Adipose tissue (tissue), 3 donors: ENCODE measurements around the gene PRPF40A. TPM values are rescaled to one million over a fixed set of nuclear protein-coding genes. Genes with fewer than 3 reads are reported as not detected.

Source experiments
- H3K27ac ChIP-seq: one replicate; pipeline ENCODE4 v1.5.1; 2013; ENCODE audit warnings: low read depth, low read length
- WGBS, 3 donors: extraction: QIAGEN DNeasy Blood & Tissue Kit; methylation state at CpG; one replicate each; pipeline ENCODE4 v1.1.7; 2013; 5-methylcytosine and 5-hydroxymethylcytosine counted together
- polyA plus RNA-seq, 3 donors: library from polyadenylated mRNA; stranded (reverse); fragments of 200-250 nt; gene quantifications; one replicate each; pipeline ENCODE4 v1.2.3, GENCODE V29; 2013
- donor health status: healthy with polysubstance abuse.
- donor health status: Bipolar disorder and iron deficiency.
- donor health status: healthy.

Gene PRPF40A
- polyA plus RNA-seq, 3 donors, result 16.8 to 26.1 (median 18.1) TPM

DNA sequence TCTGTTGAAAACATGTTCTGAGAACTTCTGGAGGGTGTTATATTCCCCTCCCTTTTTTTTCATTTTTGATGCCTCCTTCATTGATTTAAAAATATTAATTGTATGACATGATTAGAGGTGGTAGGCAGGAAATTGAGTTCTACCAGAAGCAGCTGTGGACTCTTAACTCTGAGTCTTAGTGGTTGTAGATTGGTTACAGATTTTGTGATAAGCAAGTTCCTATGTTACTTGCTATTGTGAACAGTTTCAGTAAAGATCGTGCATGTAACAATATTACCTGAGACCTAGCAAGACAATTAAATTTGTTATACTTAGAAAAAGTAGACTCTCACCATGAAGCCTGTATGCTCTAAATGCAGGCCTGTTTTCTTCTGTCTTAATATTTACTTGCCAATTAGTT, 88.1 kb downstream of the PRPF40A start:
- no peak overlapping the region for H3K27ac ChIP-seq
- WGBS, 3 donors, result 67 to 76% (median 70%) methylated on average over 1 of the region's 1 CpG

DNA sequence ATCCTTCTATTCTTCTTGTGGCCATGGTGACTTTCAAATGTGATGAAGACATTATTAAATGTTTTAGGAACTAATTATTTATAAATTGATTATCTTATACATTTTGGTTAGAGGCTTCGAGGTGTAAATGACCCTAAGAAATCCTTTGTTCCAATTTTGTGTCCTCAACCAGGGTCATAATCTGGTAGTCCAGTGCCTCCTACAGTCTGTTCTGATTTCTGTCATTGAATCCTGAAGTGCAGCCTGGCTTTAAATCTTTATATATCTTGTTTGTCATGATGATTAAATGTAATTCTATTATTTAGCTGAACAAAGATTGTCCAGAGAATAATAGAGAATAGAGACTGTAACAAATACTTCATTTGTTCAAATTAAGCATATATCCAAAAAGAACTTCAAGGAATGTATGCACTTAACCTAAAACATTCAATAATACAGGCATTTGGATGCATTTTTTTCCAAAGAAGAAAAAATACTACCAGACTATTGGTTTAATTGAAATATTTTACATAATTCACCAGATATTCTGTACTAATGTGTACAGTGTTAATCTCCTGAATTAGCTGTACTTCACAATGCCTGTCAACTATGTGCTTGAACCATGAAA, 89.8 kb downstream of the PRPF40A start:
- no peak overlapping the region for H3K27ac ChIP-seq
- WGBS, 3 donors, result 4 to 7% (median 4%) methylated on average over 1 of the region's 1 CpG

DNA sequence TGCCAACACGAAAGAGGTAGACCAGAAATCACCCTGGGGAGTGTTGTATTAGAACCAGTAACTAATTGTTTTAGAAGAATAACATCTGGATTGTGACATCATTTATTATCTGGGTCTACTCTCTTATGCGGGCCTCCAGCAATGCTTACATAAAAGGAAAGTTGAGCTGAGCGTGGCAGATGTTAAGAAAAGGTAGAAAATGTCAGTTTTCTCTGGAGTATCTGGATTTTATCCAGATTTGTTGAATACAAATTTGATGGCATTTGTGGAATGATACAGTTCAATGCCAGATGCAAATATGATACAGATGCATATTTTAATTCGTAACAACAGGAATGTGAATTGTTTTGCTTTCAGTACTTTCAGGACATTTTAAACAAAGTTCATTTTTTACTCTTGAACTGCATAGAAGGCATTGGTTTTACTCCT, 90.3 kb downstream of the PRPF40A start:
- WGBS, 3 donors, result 46 to 62% (median 56%) methylated on average over 4 of the region's 4 CpGs
- H3K27ac ChIP-seq, result no peak overlapping the region

DNA sequence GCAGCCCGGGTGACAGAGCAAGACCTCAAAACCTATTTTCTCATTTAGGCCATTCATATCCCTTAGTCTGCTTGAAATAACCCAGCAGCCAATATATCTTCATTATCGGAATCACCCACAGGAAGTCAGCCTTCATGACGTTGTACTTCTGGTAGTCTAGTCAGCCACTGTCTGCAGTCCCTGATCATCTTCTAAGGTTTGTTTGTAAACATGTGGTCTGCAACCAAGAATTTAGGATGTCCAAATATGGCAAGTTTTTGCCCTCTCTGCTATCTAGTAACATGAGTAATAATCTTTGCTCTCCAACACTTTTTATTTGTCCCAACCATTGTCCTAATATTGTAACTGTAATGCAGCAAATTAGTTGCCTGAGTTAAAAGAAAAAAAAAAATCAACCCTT, 92.5 kb downstream of the PRPF40A start:
- 72 to 81% (median 80%) methylated on average over 3 of the region's 3 CpGs for WGBS, 3 donors
- no peak overlapping the region for H3K27ac ChIP-seq

DNA sequence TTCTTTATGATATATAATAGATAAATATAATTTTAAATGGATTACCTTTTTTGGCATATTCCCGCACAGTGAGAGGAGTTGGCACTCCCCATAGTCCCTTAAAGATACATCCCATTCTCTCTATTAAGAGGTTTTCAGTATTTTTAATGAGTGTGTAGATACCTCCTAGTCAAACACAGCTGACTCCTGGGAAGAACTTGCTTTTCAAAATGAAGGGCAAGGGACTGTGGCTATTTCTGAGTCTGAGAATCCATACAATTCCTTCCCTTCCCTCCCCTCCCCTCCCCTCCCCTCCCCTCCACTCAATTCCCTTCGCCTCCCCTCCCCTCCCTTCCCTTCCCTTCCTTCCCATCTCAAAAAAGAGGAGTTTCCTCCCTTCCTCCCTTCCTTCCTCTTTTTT, 93.5 kb downstream of the PRPF40A start:
- WGBS, 3 donors, result 89 to 100% (median 97%) methylated on average over 1 of the region's 2 CpGs

DNA sequence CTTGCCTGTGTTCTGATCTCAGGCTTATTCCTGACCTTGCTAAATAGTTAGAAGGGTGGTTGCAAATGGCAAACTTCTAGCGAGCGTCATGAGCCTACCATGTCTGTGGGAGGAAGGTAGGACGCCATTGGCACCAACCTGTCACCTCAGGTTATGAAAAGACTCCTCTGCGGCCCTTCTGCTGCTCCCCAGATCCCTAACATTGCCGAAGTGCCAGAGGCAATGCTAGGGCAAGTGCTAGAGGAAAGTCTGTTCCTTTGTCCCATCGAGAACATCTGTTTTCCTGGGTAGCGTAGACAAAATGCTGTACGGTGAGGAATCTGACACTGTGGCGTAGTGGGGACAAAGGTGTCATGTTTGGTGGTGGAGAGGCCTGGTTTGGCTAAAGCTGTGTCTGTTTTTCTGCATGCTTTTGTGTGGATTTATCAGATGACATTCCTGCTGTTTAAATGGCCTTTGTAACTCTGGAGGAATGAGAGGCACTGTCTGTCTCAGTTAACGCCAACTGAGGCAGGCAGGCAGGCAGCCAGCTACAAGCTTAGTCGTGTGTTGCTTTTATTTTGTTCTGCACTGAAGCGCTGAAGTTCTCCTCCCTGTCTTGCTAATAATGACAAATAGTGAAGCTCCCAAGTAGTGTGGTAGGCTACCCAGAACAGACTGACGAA, 94.1 kb downstream of the PRPF40A start:
- WGBS, 3 donors, result 81 to 84% (median 82%) methylated on average over 13 of the region's 13 CpGs

More for the DNA sequence above, 93.5 kb downstream of the PRPF40A start:
- H3K27ac ChIP-seq, result no peak overlapping the region

DNA sequence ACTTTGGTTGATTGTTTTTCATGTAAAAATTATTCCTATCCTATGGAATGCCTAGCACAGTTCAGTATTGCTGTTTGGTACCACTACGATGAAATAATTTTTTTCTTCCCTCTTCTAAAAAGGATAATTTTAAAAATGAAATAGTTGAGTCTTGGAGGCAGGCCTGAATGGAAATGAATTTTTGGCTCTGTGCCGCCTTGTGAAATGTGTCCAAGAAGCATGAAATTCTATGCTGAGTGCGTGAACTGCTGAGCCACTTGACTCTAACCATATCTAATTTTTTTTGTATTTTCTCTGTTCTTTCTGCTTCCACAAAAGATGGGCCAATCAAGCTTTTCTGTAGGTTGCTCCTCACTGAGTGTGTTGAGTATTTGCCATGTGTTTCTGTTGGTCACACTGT, 95.0 kb downstream of the PRPF40A start:
- no peak overlapping the region for H3K27ac ChIP-seq
- 64 to 88% (median 69%) methylated on average over 3 of the region's 3 CpGs for WGBS, 3 donors

More for the DNA sequence above, 94.1 kb downstream of the PRPF40A start:
- no peak overlapping the region for H3K27ac ChIP-seq

DNA sequence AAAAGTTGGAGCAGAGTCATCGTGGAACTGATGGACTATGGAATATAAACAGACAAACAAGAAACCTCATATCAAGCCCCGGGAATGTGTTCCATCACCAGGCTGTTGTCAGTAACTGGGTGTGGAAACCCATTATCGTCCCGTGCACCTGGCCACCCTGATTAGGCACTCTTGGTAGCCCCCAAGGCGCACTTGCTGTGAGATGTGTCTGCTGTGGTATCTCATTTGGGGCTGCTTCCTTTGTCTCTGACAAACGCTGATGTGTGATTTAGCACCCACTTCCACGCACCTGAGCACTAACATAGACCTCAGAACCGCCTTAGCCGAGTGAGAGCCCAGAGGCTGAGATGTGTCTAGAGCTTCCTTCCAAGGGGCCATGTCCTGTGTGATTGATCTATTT, 96.3 kb downstream of the PRPF40A start:
- H3K27ac ChIP-seq, result no peak overlapping the region
- WGBS, 3 donors, result 91 to 94% (median 93%) methylated on average over 9 of the region's 9 CpGs

DNA sequence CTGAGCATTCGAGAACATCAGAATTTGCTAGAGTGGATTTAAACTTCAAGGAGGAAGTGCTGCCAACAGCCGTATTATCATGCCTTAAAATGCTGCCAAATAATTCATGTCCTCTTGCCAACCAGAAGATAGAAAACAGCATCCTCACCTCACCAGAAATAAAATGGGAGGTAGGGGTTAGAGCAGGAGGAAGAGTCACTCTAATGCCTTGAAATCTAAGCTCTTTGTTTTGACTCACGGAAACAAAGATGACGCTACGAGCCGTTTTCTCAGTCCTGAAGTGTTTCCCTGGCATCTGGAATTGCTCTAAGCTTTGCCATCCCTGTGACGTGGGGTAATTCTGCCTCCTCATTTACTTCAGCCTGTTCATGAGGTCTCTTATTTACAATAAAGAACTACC, 97.1 kb downstream of the PRPF40A start:
- 72 to 85% (median 82%) methylated on average over 7 of the region's 7 CpGs for WGBS, 3 donors
- no peak overlapping the region for H3K27ac ChIP-seq

DNA sequence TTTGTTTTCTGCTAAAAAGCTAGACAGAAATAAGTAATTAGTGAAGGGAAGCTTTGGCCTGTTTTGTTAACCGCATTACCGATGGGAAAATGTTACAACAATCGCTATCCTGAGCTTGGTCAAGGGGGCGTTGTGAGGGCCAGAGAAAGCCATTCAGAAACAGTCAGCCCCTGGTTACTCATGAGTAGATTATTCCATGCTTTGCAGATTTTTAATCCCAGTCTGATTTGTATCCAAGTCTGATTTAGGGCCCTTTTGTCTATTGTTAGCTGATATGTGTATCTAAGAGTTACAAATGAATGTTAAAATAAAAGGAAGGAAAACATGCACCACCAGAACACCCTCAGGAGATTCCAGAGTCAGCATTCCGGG, 99.1 kb downstream of the PRPF40A start:
- no peak overlapping the region for H3K27ac ChIP-seq
- 87 to 93% (median 89%) methylated on average over 5 of the region's 5 CpGs for WGBS, 3 donors

DNA sequence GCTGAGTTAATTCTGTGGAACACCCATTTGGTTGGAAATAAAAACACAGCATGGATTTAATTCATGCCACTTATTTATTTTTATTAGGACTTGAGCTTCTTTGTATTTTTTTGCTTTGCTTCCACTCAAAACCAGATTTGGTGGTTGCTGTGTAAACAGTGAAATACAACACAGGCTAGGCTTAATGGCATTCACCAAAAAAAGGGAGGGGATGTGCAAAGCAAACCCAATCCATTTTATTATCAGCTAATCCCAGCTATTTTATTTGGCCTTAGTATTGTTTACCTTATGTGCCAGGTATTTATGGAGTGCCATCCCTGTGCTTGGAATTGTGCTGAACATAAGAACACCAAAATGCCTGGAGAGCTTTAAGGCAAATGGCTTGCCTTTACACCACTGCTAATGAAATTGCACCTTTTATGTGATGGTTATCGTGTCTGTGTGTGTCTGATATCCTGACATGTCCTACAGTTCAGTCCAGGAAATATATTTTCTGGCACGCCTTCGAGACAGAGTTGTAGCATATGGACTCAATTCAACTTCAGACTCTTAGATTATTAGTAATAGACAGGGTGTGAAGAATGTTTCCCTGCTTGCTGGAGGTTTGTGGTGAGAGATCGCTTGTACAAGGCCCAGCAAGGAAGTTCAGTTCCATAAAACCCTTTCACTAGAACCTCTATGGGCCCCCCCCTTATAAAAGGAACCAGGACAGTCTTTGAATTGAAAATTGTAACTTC, 99.6 kb downstream of the PRPF40A start:
- WGBS, 3 donors, result 88 to 95% (median 93%) methylated on average over 4 of the region's 4 CpGs

DNA sequence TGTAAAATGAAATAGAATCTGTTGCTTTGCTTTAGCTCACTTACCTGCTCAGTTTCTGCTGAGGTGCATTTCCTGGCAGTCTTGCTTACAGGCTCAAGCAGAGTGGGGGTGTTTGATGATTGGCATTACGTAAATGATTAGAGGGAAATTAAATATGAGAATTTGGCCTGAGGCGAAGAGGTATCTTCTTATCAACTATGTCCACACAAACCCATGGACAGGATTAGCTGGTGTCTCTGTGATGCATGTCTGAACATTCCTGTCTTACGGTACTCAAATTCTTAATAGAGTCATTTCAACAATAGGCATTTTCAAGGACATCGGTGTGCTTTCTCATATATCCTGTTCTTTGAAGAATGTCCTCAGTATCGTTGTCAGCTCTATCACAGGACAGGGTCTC, 102.1 kb downstream of the PRPF40A start:
- H3K27ac ChIP-seq, result no peak overlapping the region
- WGBS, 3 donors, result 68 to 92% (median 90%) methylated on average over 5 of the region's 5 CpGs

More for the DNA sequence above, 99.6 kb downstream of the PRPF40A start:
- no peak overlapping the region for H3K27ac ChIP-seq

DNA sequence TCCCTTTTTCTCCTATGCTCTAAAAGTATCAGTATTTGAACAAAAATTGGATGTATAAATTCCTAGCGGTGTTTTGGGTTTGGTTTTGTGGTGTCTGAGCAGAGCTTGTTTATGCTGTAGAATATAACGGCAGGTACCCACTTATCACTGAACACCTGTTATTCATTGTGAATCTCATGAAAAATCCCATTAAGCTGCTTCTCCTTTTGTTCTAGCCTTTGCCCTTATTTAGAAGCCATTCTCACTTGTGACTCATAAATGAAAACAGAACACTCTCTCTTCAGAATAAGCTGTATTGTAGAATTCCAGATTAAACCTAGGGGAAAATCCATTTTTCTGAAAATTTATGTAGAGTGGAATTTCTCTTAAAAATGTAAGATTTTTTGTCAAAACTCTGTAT, 104.0 kb downstream of the PRPF40A start:
- WGBS, 3 donors, result 86 to 94% (median 87%) methylated on average over 2 of the region's 2 CpGs

DNA sequence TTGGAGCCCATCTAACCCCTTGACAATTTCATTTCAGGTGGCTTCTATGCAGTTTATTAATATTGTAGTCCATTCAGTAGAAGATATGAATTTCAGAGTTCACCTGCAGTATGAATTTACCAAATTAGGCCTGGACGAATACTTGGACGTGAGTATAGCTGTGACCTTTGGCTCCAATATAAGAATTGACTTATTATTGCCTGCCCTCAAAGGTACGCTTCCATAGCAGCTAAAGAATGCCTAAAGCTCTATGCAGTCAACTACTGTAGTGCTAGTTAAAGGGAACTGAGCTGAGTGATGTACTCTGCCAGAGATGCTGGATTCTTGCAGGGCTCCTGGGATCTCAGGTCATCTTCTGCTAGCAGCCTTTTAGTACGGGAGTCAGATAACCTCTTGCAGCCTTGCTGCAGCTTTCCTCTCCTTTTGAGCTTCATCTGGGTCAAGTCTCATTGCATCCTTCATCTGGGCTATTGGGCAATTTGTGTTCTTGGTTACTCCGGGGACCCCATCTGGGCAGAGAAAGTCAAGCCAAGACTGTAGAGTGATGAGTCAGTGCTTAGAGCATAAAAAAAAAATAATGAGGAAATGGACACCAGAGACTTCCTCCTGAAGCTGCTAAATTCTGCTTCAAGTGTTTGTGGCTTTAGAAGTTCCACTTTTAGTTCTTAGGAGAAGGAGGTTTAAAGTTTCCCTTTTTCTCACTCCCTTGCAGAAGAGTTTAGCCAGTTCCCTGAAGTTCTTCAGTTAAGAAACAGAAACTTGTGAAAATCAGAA, 105.6 kb downstream of the PRPF40A start:
- WGBS, 3 donors, result 49 to 70% (median 51%) methylated on average over 5 of the region's 5 CpGs
- H3K27ac ChIP-seq, result no peak overlapping the region

More for the DNA sequence above, 104.0 kb downstream of the PRPF40A start:
- H3K27ac ChIP-seq, result no peak overlapping the region

DNA sequence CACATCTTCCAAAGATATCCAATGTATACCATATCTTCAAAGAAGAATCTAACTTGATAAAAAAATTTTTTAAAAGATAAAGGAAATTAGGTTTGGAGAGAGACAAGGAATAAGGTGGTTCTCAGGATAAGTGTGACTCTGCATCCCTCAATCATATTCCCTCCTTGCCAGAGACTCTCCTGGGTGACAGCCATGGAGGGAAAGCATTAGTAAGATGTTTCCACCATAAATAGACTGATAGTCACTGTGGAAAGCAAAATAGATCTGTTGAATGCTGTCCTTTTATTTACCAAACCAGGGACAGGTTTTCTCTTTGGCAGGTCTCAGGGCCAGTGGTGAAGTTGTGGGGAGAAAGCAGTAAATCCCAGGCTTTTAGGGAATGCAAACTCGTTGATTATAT, 107.6 kb downstream of the PRPF40A start:
- 35 to 87% (median 83%) methylated on average over 1 of the region's 1 CpG for WGBS, 3 donors
- H3K27ac ChIP-seq, result no peak overlapping the region

DNA sequence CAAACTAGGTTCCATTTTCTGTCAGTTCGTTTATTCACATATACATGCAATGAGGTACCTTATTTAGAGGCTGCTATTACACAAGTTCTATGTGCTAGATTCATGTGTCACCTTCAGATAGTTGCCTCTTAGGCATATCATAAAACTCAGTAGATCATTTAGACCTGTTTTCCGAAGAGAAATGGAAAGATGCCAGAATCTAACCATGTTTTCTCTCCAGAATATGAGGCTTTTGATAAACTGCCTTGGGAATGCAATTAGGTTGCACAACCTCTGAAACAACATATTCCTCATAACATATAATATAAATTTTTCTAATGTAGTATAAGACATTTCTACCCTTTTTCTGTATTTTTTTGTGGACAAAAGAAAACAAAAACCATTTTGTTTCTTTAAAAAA, 108.1 kb downstream of the PRPF40A start:
- 67 to 80% (median 77%) methylated on average over 2 of the region's 2 CpGs for WGBS, 3 donors
- H3K27ac ChIP-seq, result no peak overlapping the region

DNA sequence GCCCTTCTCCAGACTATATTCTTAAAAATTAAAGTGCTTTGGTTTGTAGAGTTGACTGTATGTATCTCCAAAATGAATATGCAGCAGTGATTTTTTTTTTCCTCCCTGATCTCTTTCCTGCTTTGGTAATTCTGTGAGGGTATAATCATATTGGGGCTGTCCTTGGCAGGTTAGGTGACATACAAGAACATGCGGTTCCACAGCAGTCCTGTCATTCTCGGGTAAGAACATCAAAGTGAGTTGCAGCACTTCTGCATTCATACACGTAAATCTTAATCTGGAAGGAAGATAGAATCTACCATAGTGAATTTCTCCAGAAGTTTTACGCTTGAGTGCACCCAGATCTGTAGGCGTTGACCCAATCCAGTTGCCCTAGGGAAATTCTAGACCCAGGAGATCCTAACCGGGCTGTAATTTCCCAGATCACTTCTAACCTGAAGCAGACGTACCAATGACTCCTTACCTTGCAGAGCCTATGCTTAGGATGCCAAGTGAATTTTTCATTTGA, 109.4 kb downstream of the PRPF40A start:
- 86 to 96% (median 92%) methylated on average over 7 of the region's 7 CpGs for WGBS, 3 donors
- H3K27ac ChIP-seq, result no peak overlapping the region

DNA sequence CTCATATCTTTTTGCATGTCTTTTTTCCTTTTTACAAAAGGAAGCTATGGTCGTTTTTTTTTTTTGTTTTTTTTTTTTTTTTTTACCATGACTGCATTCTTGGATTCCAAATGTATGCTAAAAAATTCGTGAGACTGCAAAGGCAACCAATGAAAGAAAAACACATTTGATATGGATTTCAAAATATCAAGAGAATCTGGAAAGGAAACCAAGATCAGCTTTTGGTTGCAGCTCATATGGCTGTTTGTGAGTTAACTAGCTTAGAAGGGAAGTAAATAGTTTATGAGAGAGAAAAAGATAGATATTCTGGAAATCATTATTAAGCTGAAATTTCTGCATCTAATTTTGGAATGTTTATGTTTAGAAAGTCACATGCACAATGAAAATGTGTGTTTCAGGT, 110.3 kb downstream of the PRPF40A start:
- H3K27ac ChIP-seq, result no peak overlapping the region
- 29 to 41% (median 39%) methylated on average over 2 of the region's 2 CpGs for WGBS, 3 donors

DNA sequence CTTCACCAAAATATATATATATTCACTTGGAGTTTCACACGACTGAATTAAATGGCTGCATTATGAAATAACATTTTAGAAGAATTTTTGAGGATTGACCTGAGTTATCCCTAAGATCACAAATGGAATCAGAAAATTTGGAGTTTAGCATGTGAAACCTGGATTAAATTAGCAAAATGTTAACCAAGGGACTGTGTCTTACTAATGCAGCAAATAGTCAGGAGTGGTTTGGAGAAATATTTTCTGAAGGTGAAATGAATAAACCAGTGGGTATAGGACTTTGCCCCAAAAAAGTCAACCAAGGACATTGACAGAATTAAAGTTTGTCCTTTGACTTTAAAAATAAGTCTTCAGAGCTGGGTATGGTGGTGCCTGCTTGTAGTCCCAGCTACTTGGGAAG, 111.2 kb downstream of the PRPF40A start:
- no peak overlapping the region for H3K27ac ChIP-seq
- 91 to 99% (median 98%) methylated on average over 1 of the region's 1 CpG for WGBS, 3 donors
